Hepatocyte (in vitro differentiated cells): ENCODE data around the gene ELFN1. TPM values are rescaled to one million over a fixed set of nuclear protein-coding genes. Genes with fewer than 3 reads are reported as not detected.
A peak's percentile ranks its signal among the peaks of the same experiment; 100 is the strongest.

Source experiments
- DNase-seq: peaks from one replicate; pipeline ENCODE4 v3.0.0-alpha.2; 2016; ENCODE audit warnings: low spot score
- H2AFZ ChIP-seq: fragments of 200-600 bp; sonication (generic); 2 replicates; pipeline ENCODE4 v1.6.0; 2016; ENCODE audit warnings: antibody characterized with exemption, mild to moderate bottlenecking
- H3K27ac ChIP-seq: fragments of 200-600 bp; sonication (generic); 2 replicates; pipeline ENCODE4 v1.5.1; 2016; ENCODE audit warnings: mild to moderate bottlenecking
- H3K27me3 ChIP-seq: fragments of 200-600 bp; sonication (generic); 2 replicates; pipeline ENCODE4 v1.6.1; 2016
- H3K36me3 ChIP-seq: fragments of 200-600 bp; sonication (generic); replicated peaks from 2 replicates; pipeline ENCODE4 v1.5.1; 2016; ENCODE audit warnings: low read depth; ENCODE audit not compliant: insufficient read depth
- H3K4me1 ChIP-seq: fragments of 200-600 bp; sonication (generic); 2 replicates; pipeline ENCODE4 v1.5.1; 2016; ENCODE audit warnings: mild to moderate bottlenecking, moderate library complexity; ENCODE audit not compliant: insufficient read depth
- H3K4me2 ChIP-seq: fragments of 200-600 bp; sonication (generic); 2 replicates; pipeline ENCODE4 v1.6.0; 2016
- H3K4me3 ChIP-seq: fragments of 200-600 bp; sonication (generic); 2 replicates; pipeline ENCODE4 v1.5.1; 2016; ENCODE audit warnings: mild to moderate bottlenecking
- H3K79me2 ChIP-seq: fragments of 200-600 bp; sonication (generic); 2 replicates; pipeline ENCODE4 v1.6.0; 2017; ENCODE audit warnings: mild to moderate bottlenecking
- H3K9me2 ChIP-seq: fragments of 200-600 bp; sonication (generic); replicated peaks from 2 replicates; pipeline ENCODE4 v1.6.0; 2017; ENCODE audit warnings: mild to moderate bottlenecking; ENCODE audit not compliant: insufficient read depth
- H3K9me3 ChIP-seq: fragments of 200-600 bp; sonication (generic); 2 replicates; pipeline ENCODE4 v1.5.1; 2016; ENCODE audit warnings: low read depth, mild to moderate bottlenecking
- H4K20me1 ChIP-seq: fragments of 200-600 bp; sonication (generic); 2 replicates; pipeline ENCODE4 v1.6.0; 2016; ENCODE audit warnings: mild to moderate bottlenecking; ENCODE audit not compliant: insufficient read depth, poor library complexity, severe bottlenecking
- CTCF ChIP-seq: fragments of 200-600 bp; sonication (generic); IDR thresholded peaks from 2 replicates; pipeline ENCODE4 v1.5.1; 2016; ENCODE audit warnings: antibody characterized with exemption, mild to moderate bottlenecking; ENCODE audit not compliant: poor library complexity
- EZH2 ChIP-seq: fragments of 200-600 bp; sonication (generic); IDR thresholded peaks from 2 replicates; pipeline ENCODE4 v1.6.1; 2016; ENCODE audit warnings: antibody characterized with exemption, mild to moderate bottlenecking, borderline replicate concordance
- EZH2phosphoT487 ChIP-seq: fragments of 200-600 bp; sonication (generic); IDR thresholded peaks from one replicate; pipeline ENCODE4 v1.6.1; 2018; ENCODE audit warnings: antibody characterized with exemption, mild to moderate bottlenecking, low read depth, moderate library complexity; ENCODE audit not compliant: unreplicated experiment, severe bottlenecking
- WGBS: methylation state at CpG from one replicate; pipeline ENCODE4 v1.1.6; 2016; ENCODE audit warnings: low lambda C conversion rate; ENCODE audit errors: missing lambda C conversion rate; 5-methylcytosine and 5-hydroxymethylcytosine counted together
- polyA plus RNA-seq: library from polyadenylated mRNA; unstranded; fragments of >200 nt; fragmentation: Nextera tagmentation; extraction: Ambion mirVana; gene quantifications from 2 replicates; pipeline ENCODE4 v1.2.1, GENCODE V29; 2016
- total RNA-seq: library from RNA; depleted of rRNA; stranded (reverse); fragments of >200 nt; gene quantifications from 2 replicates; pipeline ENCODE4 v1.2.3, GENCODE V29; 2014

Gene ELFN1
- total and polyA plus RNA-seq, 2 experiments from 2014 or later, result 3.6 to 5.5 TPM

- H3K4me2 ChIP-seq, result no peak overlapping the region
- no peak overlapping the region for H3K27ac ChIP-seq
- DNase-seq, result no peak
- H3K9me2 ChIP-seq, result no peaks in the 10 kb centered on the region
- no peaks in the 10 kb centered on the region for H3K9me3 ChIP-seq
- H3K4me3 ChIP-seq, result no peak overlapping the region
- no peak overlapping the region for H2AFZ ChIP-seq
- H3K27me3 ChIP-seq, result no peaks in the 10 kb centered on the region
- H4K20me1 ChIP-seq, result no peaks in the 10 kb centered on the region
- H3K79me2 ChIP-seq, result no peaks in the 10 kb centered on the region
- H3K36me3 ChIP-seq, result no peaks in the 10 kb centered on the region
- TF ChIP-seq EZH2phosphoT487 (no peak), CTCF (no peak), EZH2 (no peak)
- WGBS, result 93% methylated on average over 9 of the region's 9 CpGs
- H3K4me1 ChIP-seq, result no peaks in the 10 kb centered on the region
Observed at GRCh38 chr7:1649751-1650326, 20.2 kb upstream of the ELFN1 start.

- no peaks in the 10 kb centered on the region for H3K36me3 ChIP-seq
- peak; percentile 3 for DNase-seq
- TF ChIP-seq CTCF (no peak), EZH2phosphoT487 (no peak), EZH2 (no peak)
- H3K4me1 ChIP-seq, result no peaks in the 10 kb centered on the region
- H4K20me1 ChIP-seq, result no peaks in the 10 kb centered on the region
- H3K4me2 ChIP-seq, result no peak overlapping the region
- no peak overlapping the region for H3K27ac ChIP-seq
- H3K9me2 ChIP-seq, result no peaks in the 10 kb centered on the region
- no peak overlapping the region for H2AFZ ChIP-seq
- no peak overlapping the region for H3K4me3 ChIP-seq
- H3K79me2 ChIP-seq, result no peaks in the 10 kb centered on the region
- no peaks in the 10 kb centered on the region for H3K9me3 ChIP-seq
- 92% methylated on average over 22 of the region's 23 CpGs for WGBS
- no peaks in the 10 kb centered on the region for H3K27me3 ChIP-seq
Observed at GRCh38 chr7:1650363-1651030, 19.6 kb upstream of the ELFN1 start.

GRCh38 chr7:1651031-1651446, 19.0 kb upstream of the ELFN1 start:
- Histone ChIP-seq H3K36me3 (no peaks in the 10 kb centered on the region), H3K4me3 (no peak overlapping the region), H3K4me1 (no peaks in the 10 kb centered on the region), H3K27me3 (no peaks in the 10 kb centered on the region), H3K4me2 (no peak overlapping the region), H3K9me3 (no peaks in the 10 kb centered on the region), H3K27ac (no peak overlapping the region), H3K79me2 (no peaks in the 10 kb centered on the region), H2AFZ (no peak overlapping the region), H4K20me1 (no peaks in the 10 kb centered on the region), H3K9me2 (no peaks in the 10 kb centered on the region)
- no peak for DNase-seq
- TF ChIP-seq EZH2 (no peak), CTCF (no peak), EZH2phosphoT487 (no peak)
- 87% methylated on average over 10 of the region's 13 CpGs for WGBS
